A549 (cell line): ENCODE data around the gene MTMR12. TPM values are rescaled to one million over a fixed set of nuclear protein-coding genes. Genes with fewer than 3 reads are reported as not detected.

ENCODE experiments used
- ATAC-seq, 2 experiments: fragments of 200-7000 bp in 1 of 2; fragments of >200 bp in 1 of 2; cut with Nextera tagmentation in 1 of 2; cut with Tn5 transposase in 1 of 2; 3 replicates each; pipeline versions ENCODE4 v1.8.0 to v1.9.1; 2018 to 2020; ENCODE audit warnings: mild to moderate bottlenecking in 1 of 2, moderate library complexity in 1 of 2
- CTCF ChIA-PET: fragments of 300-600 bp; sonication (Branson Sonifier 250); formaldehyde crosslinking; extraction: SDS; loops from one replicate; lab custom pipeline; 2021; ENCODE audit warnings: antibody characterized with exemption, inconsistent platforms; lab: Yijun Ruan, JAX
- POLR2A ChIA-PET: fragments of 350-600 bp; formaldehyde crosslinking; extraction: SDS; loops from one replicate; lab custom pipeline; 2021; ENCODE audit warnings: antibody characterized with exemption, inconsistent platforms; lab: Yijun Ruan, JAX
- DNase-seq, 2 experiments: peaks; one replicate each; pipeline versions ENCODE4 v3.0.0 to v3.0.0-alpha.2; 2011 to 2016; ENCODE audit warnings: low read depth in 1 of 2, low spot score in 1 of 2
- FAIRE-seq: peaks from 2 replicates; lab custom pipeline; 2011; peaks lifted over from hg19 to GRCh38; lab: Jason Lieb, UNC
- H3K27ac ChIP-seq, 2 experiments: fragments of >200 bp; sonication (Bioruptor Twin); formaldehyde crosslinking; 3 replicates each; pipeline ENCODE4 v1.5.1; 2016 to 2017
- H3K4me1 ChIP-seq: fragments of >200 bp; sonication (Bioruptor Twin); formaldehyde crosslinking; 3 replicates; pipeline ENCODE4 v1.6.1; 2016
- H3K4me2 ChIP-seq: fragments of >200 bp; sonication (Bioruptor Twin); formaldehyde crosslinking; 3 replicates; pipeline ENCODE4 v1.6.1; 2016
- H3K4me3 ChIP-seq: fragments of >200 bp; sonication (Bioruptor Twin); formaldehyde crosslinking; 3 replicates; pipeline ENCODE4 v1.5.1; 2016
- H3K9me3 ChIP-seq: fragments of >200 bp; sonication (Bioruptor Twin); formaldehyde crosslinking; 3 replicates; pipeline ENCODE4 v1.6.1; 2016
- BCL3 ChIP-seq: fragments of >200 bp; sonication (Bioruptor Twin); formaldehyde crosslinking; IDR thresholded peaks from 3 replicates; pipeline ENCODE4 v1.6.1; 2016
- BHLHE40 ChIP-seq: IDR thresholded peaks from 2 replicates; pipeline ENCODE4 v1.6.1; 2012; ENCODE audit warnings: low read depth, low read length, inconsistent platforms
- CBX2 ChIP-seq: fragments of 200-600 bp; sonication (generic); IDR thresholded peaks from 2 replicates; pipeline ENCODE4 v1.6.1; 2016; ENCODE audit warnings: low read depth, mild to moderate bottlenecking, borderline replicate concordance
- CBX8 ChIP-seq: fragments of 200-600 bp; sonication (generic); IDR thresholded peaks from 2 replicates; pipeline ENCODE4 v1.6.1; 2016
- CTCF ChIP-seq: fragments of >200 bp; sonication (Bioruptor Twin); formaldehyde crosslinking; IDR thresholded peaks from 3 replicates; pipeline ENCODE4 v1.5.1; 2016
- EHF ChIP-seq: fragments of 250-450 bp; sonication (Bioruptor Pico); IDR thresholded peaks from 2 replicates; pipeline ENCODE4 v1.5.0; 2020; ENCODE audit warnings: mild to moderate bottlenecking
- ESRRA ChIP-seq: fragments of 150-350 bp; IDR thresholded peaks from 2 replicates; pipeline ENCODE4 v1.6.1; 2014; ENCODE audit warnings: mild to moderate bottlenecking, low read length, borderline replicate concordance
- FOSB ChIP-seq: fragments of 250-450 bp; sonication (Bioruptor Pico); IDR thresholded peaks from 2 replicates; pipeline ENCODE4 v1.5.0; 2020; ENCODE audit warnings: mild to moderate bottlenecking, moderate library complexity
- FOSL2 ChIP-seq, 2 experiments: fragments of 450-650 bp in 1 of 2; fragments of >200 bp in 1 of 2; sonication (Bioruptor Twin) in 1 of 2; formaldehyde crosslinking; IDR thresholded peaks; 2 replicates each; pipeline versions ENCODE4 v1.5.0 to v1.6.1; 2016 to 2020; ENCODE audit warnings: mild to moderate bottlenecking in 1 of 2, moderate library complexity in 1 of 2
- FOXS1 ChIP-seq: fragments of 250-450 bp; sonication (Bioruptor Pico); IDR thresholded peaks from 2 replicates; pipeline ENCODE4 v1.5.0; 2020; ENCODE audit warnings: mild to moderate bottlenecking, moderate library complexity
- GATA3 ChIP-seq: IDR thresholded peaks from 2 replicates; pipeline ENCODE4 v1.6.1; 2012; ENCODE audit warnings: borderline replicate concordance
- HES2 ChIP-seq: fragments of >200 bp; sonication (Bioruptor Twin); formaldehyde crosslinking; IDR thresholded peaks from 2 replicates; pipeline ENCODE4 v1.6.1; 2016
- HEYL ChIP-seq: fragments of 250-450 bp; sonication (Bioruptor Pico); IDR thresholded peaks from 2 replicates; pipeline ENCODE4 v1.8.0; 2021; ENCODE audit warnings: mild to moderate bottlenecking, moderate library complexity
- HMGXB4 ChIP-seq: fragments of 250-450 bp; sonication (Bioruptor Pico); IDR thresholded peaks from 2 replicates; pipeline ENCODE4 v1.5.0; 2021; ENCODE audit warnings: mild to moderate bottlenecking, moderate library complexity, borderline replicate concordance
- HOXB5 ChIP-seq: fragments of 250-450 bp; sonication (Bioruptor Pico); IDR thresholded peaks from 2 replicates; pipeline ENCODE4 v1.5.0; 2020; ENCODE audit warnings: mild to moderate bottlenecking, moderate library complexity
- JUNB ChIP-seq: fragments of >200 bp; sonication (Bioruptor Twin); formaldehyde crosslinking; IDR thresholded peaks from 2 replicates; pipeline ENCODE4 v1.6.1; 2016
- MAFK ChIP-seq: fragments of 450-650 bp; IDR thresholded peaks from 2 replicates; pipeline ENCODE4 v1.6.1; 2014; ENCODE audit not compliant: partially characterized antibody
- MAZ ChIP-seq: fragments of 150-350 bp; IDR thresholded peaks from 2 replicates; pipeline ENCODE4 v1.6.1; 2014; ENCODE audit warnings: antibody characterized with exemption, low read depth, low read length, borderline replicate concordance
- POLR2A ChIP-seq: IDR thresholded peaks from 2 replicates; pipeline ENCODE4 v1.6.1; 2012; ENCODE audit warnings: mild to moderate bottlenecking, low read length
- POLR2AphosphoS2 ChIP-seq: conservative IDR thresholded peaks from 2 replicates; pipeline ENCODE4 v1.6.1; 2012; ENCODE audit warnings: low read length, improper control_type of control experiment, inconsistent platforms
- RARB ChIP-seq: fragments of 250-450 bp; sonication (Bioruptor Pico); IDR thresholded peaks from 2 replicates; pipeline ENCODE4 v1.8.0; 2021; ENCODE audit warnings: mild to moderate bottlenecking, moderate library complexity
- RCOR1 ChIP-seq: fragments of 150-350 bp; IDR thresholded peaks from 2 replicates; pipeline ENCODE4 v1.6.1; 2014; ENCODE audit warnings: antibody characterized with exemption, low read length, low read depth
- RNF2 ChIP-seq: fragments of 200-600 bp; sonication (generic); IDR thresholded peaks from 2 replicates; pipeline ENCODE4 v1.6.1; 2016; ENCODE audit warnings: low read depth, mild to moderate bottlenecking, antibody characterized with exemption, moderate library complexity, borderline replicate concordance
- ZNF302 ChIP-seq: fragments of 250-450 bp; sonication (Bioruptor Pico); IDR thresholded peaks from 2 replicates; pipeline ENCODE4 v1.9.0; 2021; ENCODE audit warnings: inconsistent platforms, mild to moderate bottlenecking, moderate library complexity
- WGBS: methylation state at CpG from one replicate; pipeline ENCODE4 v1.1.6; 2017; ENCODE audit errors: missing lambda C conversion rate; 5-methylcytosine and 5-hydroxymethylcytosine counted together
- polyA plus RNA-seq, 4 experiments: library from polyadenylated mRNA; depleted of rRNA in 3 of 4; stranded (reverse); fragments of >200 nt; fragmentation: RNase III in 1 of 4; extraction: RNeasy Plus Mini Kit Qiagen cat#74134 plus additional on column Dnase treatment in 1 of 4; gene quantifications; 2 replicates in 3 of 4; 3 replicates in 1 of 4; pipeline ENCODE4 v1.2.3, GENCODE V29; 2011 to 2017

The MTMR12 gene
- polyA plus RNA-seq, 2 of the 4 experiments (the other 2 are of a cell fraction), result 14.3 to 29.8 TPM

GRCh38 chr5:32285510-32286138 lies 27.1 kb downstream of the MTMR12 start:
- Histone ChIP-seq H3K4me1 (peaks cover 10% of the 10 kb centered on the region; the same call in 1 of the 3 replicates), H3K9me3 (peaks cover 4% of the 10 kb centered on the region; the same call in 1 of the 3 replicates), H3K4me3 (no peak overlapping the region), H3K27ac (no peak overlapping the region), H3K4me2 (no peak overlapping the region)
- no peak for TF ChIP-seq CTCF
- TF ChIP-seq POLR2AphosphoS2, result no peak
- no peak for TF ChIP-seq CBX8
- no peak for TF ChIP-seq FOSL2 (IDR thresholded peaks at IDR 0.05)
- no peak for TF ChIP-seq FOSL2 (CRISPR knock-in tag; IDR thresholded peaks at IDR 0.05)
- no peak for TF ChIP-seq FOXS1 (CRISPR knock-in tag)
- no peak for TF ChIP-seq RNF2
- TF ChIP-seq EHF, result no peak
- TF ChIP-seq BHLHE40, result no peak
- TF ChIP-seq JUNB, result no peak
- no peak for TF ChIP-seq HMGXB4
- no peak for TF ChIP-seq HES2
- no peak for TF ChIP-seq GATA3
- no peak for TF ChIP-seq ESRRA
- no peak for TF ChIP-seq HEYL (CRISPR knock-in tag)
- TF ChIP-seq RARB (CRISPR knock-in tag), result no peak
- 88% methylated on average over 5 of the region's 5 CpGs for WGBS
- DNase-seq, result no peak
- ChIA-PET CTCF (no interaction called here), POLR2A (no interaction called here)
- no peak for FAIRE-seq
- no peak for ATAC-seq

GRCh38 chr5:32283539-32284377 lies 29.0 kb downstream of the MTMR12 start:
- no peak for FAIRE-seq
- ChIA-PET POLR2A (interaction anchor here (0.6 kb wide), 1 partner anchor 46 kb away, joined by 3 read pairs; no protein-coding TSS in a partner anchor), CTCF (interaction anchor here (0.8 to 1.3 kb wide), 6 partner anchors 9 to 46 kb away, joined by 3 to 5 read pairs (median 4); no protein-coding TSS in a partner anchor)
- H3K4me3 ChIP-seq, result no peak overlapping the region
- WGBS, result 92% methylated on average over 9 of the region's 9 CpGs
- no peak overlapping the region for H3K4me2 ChIP-seq
- H3K27ac ChIP-seq, result no peak overlapping the region
- H3K9me3 ChIP-seq, result no peaks in the 10 kb centered on the region; the same call in 2 of the 3 replicates
- ATAC-seq, result no peak
- peaks cover 10% of the 10 kb centered on the region; the same call in 1 of the 3 replicates for H3K4me1 ChIP-seq
- DNase-seq, result no peak
- no peak for TF ChIP-seq POLR2AphosphoS2
- TF ChIP-seq CBX8, result no peak
- TF ChIP-seq MAFK, result no peak
- no peak for TF ChIP-seq ZNF302 (CRISPR knock-in tag)
- no peak for TF ChIP-seq POLR2A
- no peak for TF ChIP-seq FOXS1 (CRISPR knock-in tag)
- TF ChIP-seq MAZ, result no peak
- no peak for TF ChIP-seq HOXB5
- TF ChIP-seq CBX2, result no peak
- no peak for TF ChIP-seq FOSB
- no peak for TF ChIP-seq RCOR1
- no peak for TF ChIP-seq BCL3
